ENCODE results near the gene PIK3R5. TPM values are rescaled to one million over a fixed set of nuclear protein-coding genes. Genes with fewer than 3 reads are reported as not detected.

Gene PIK3R5, protein sequence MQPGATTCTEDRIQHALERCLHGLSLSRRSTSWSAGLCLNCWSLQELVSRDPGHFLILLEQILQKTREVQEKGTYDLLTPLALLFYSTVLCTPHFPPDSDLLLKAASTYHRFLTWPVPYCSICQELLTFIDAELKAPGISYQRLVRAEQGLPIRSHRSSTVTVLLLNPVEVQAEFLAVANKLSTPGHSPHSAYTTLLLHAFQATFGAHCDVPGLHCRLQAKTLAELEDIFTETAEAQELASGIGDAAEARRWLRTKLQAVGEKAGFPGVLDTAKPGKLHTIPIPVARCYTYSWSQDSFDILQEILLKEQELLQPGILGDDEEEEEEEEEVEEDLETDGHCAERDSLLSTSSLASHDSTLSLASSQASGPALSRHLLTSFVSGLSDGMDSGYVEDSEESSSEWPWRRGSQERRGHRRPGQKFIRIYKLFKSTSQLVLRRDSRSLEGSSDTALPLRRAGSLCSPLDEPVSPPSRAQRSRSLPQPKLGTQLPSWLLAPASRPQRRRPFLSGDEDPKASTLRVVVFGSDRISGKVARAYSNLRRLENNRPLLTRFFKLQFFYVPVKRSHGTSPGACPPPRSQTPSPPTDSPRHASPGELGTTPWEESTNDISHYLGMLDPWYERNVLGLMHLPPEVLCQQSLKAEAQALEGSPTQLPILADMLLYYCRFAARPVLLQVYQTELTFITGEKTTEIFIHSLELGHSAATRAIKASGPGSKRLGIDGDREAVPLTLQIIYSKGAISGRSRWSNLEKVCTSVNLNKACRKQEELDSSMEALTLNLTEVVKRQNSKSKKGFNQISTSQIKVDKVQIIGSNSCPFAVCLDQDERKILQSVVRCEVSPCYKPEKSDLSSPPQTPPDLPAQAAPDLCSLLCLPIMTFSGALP
- total RNA-seq (2022; extraction: Qiagen RNA extraction; ENCODE audit: low read depth) = 0.07 to 0.09 TPM in 2 of 5 replicates, not detected in the others

GRCh38 chr17:8965394-8966168 lies at the start of gene PIK3R5:
Gene PIK3R5, minus strand, starts transcription at chr17:8965707. Its CDS starts 54,213 bp downstream, at chr17:8911494.

DNA sequence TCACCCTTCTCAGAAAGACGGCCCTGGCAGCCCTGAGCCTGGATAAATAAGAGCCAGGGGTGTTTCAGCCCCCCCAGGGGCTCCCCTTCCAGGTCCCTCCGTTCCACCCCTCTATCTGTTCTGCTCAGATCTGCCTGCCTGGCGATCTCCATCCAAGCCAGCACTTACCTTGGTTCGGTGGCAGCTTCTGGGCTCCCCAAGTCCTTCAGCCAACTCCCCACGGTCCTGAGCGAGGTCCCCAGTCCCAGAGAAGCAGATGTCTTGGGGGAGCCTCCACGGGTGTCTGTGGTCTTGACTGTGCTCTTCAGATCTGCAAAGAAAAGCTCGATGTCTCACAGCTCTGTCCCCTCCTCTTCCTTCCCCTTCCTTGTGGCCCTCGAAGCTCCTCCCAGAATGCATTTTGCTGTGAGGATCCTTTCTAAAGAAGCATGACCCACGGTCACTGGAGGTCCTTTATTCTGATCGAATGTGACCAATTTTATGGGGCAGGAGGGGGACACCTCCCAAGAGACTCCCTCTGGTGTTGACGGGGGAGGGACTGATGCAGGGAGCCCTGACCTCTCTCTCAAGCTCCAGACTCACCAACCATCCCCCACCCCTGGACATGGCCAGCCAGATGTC lies 98.0 kb downstream of the PIK3R5 start, which contains the start of gene PIK3R6:
PIK3R6 (minus strand) TSS at position 314 of the 621 bp plus-strand sequence. CDS start 17,880 bp downstream, outside the sequence.

Other genes starting within 250 kb of the PIK3R5 start
- not detected in 5 replicates for gene CCDC42, start 220.9 kb downstream of the PIK3R5 start, total RNA-seq (2022; extraction: Qiagen RNA extraction; ENCODE audit: low read depth)
- not detected in 5 replicates for gene SPDYE4, start 207.2 kb downstream of the PIK3R5 start, total RNA-seq (2022; extraction: Qiagen RNA extraction; ENCODE audit: low read depth)
- not detected in 5 replicates for gene MFSD6L, start 166.3 kb downstream of the PIK3R5 start, total RNA-seq (2022; extraction: Qiagen RNA extraction; ENCODE audit: low read depth)
- not detected in 5 replicates for gene PIK3R6, start 98.0 kb downstream of the PIK3R5 start, total RNA-seq (2022; extraction: Qiagen RNA extraction; ENCODE audit: low read depth)
- gene NTN1, start 55.8 kb upstream of the PIK3R5 start, total RNA-seq (2022; extraction: Qiagen RNA extraction; ENCODE audit: low read depth) = 0.32 to 0.50 TPM (median 0.41 TPM) in 5 replicates